OCI-LY3 (cell line): ENCODE results near the gene RRP1.

ENCODE experiments used
- CTCF ChIP-seq: fragments of 200-600, 300-600 bp; sonication (generic); IDR thresholded peaks from 2 replicates; pipeline ENCODE4 v1.5.1; 2014; ENCODE audit warnings: antibody characterized with exemption, low read length, low read depth
- EZH2phosphoT487 ChIP-seq: fragments of 200-600 bp; shearing (Covaris generic); IDR thresholded peaks from 2 replicates; pipeline ENCODE4 v1.6.1; 2018; ENCODE audit warnings: antibody characterized with exemption, mixed run types, low read depth

- no peak for TF ChIP-seq CTCF
- TF ChIP-seq EZH2phosphoT487, result no peak
Observed at GRCh38 chr21:43786807-43787440, 2.5 kb upstream of the RRP1 start.
